ENCODE measurements around the gene LKAAEAR1.

DNA sequence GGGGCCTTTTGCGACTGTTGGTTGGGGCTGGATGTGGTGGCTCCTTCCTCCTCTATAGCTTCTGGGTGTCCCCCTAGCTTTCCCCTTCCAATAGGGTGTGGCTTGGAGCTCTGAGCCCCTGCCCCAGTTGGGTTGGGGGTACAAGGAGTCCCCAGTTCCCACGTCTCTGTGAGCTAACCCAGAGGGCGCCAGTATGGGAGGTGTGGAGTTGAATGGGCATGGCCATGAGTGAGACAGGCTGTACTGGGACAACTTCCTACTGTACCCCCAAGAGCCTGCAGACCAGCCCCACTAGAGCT lies 47.0 kb downstream of the LKAAEAR1 start:
- no peak for TF ChIP-seq EZH2 (IDR thresholded peaks at IDR 0.05; ENCODE audit: low read length)
- TF ChIP-seq, protein P1, sequence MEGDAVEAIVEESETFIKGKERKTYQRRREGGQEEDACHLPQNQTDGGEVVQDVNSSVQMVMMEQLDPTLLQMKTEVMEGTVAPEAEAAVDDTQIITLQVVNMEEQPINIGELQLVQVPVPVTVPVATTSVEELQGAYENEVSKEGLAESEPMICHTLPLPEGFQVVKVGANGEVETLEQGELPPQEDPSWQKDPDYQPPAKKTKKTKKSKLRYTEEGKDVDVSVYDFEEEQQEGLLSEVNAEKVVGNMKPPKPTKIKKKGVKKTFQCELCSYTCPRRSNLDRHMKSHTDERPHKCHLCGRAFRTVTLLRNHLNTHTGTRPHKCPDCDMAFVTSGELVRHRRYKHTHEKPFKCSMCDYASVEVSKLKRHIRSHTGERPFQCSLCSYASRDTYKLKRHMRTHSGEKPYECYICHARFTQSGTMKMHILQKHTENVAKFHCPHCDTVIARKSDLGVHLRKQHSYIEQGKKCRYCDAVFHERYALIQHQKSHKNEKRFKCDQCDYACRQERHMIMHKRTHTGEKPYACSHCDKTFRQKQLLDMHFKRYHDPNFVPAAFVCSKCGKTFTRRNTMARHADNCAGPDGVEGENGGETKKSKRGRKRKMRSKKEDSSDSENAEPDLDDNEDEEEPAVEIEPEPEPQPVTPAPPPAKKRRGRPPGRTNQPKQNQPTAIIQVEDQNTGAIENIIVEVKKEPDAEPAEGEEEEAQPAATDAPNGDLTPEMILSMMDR (optimal IDR thresholded peaks at IDR 0.05 in 1 of 3, IDR thresholded peaks at IDR 0.05 in 1 of 3, conservative IDR thresholded peaks at IDR 0.05 in 1 of 3; ENCODE audit: extremely low read depth in 1 of 3, insufficient read depth in 2 of 3, low read length in 3 of 3): no peak
